ENCODE measurements around the gene POLL.

Gene POLL

DNA sequence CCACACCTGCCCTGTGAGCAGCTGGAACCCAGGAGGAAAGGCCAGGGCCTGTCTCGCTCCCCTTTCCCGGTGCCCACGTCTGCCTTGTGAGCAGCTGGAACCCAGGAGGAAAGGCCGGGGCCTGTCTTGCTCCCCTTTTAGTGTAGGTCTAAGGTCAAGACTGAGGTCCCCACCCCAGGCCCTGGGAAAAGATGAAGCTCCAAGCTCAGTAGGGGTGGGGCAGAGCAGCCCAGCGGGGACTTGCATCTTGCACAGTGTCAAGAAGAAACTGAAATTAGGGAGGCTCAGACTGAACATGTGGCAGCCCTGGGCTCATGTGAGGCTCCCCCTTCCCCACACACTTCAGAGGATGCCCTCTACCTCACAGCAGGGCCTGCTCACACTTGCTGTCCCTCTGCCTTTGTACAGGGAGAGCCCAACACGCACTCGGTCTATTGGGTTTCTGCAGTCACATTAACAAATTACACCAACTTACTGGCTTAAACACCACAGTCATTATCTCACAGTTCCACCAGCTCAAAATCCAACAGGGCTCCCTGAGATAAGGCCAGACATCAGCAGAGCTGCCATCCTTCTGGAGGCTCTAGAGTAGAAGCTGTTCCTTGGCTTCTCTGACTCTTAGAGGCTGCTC lies 12.4 kb downstream of the POLL start:
- TF ChIP-seq, protein P1, sequence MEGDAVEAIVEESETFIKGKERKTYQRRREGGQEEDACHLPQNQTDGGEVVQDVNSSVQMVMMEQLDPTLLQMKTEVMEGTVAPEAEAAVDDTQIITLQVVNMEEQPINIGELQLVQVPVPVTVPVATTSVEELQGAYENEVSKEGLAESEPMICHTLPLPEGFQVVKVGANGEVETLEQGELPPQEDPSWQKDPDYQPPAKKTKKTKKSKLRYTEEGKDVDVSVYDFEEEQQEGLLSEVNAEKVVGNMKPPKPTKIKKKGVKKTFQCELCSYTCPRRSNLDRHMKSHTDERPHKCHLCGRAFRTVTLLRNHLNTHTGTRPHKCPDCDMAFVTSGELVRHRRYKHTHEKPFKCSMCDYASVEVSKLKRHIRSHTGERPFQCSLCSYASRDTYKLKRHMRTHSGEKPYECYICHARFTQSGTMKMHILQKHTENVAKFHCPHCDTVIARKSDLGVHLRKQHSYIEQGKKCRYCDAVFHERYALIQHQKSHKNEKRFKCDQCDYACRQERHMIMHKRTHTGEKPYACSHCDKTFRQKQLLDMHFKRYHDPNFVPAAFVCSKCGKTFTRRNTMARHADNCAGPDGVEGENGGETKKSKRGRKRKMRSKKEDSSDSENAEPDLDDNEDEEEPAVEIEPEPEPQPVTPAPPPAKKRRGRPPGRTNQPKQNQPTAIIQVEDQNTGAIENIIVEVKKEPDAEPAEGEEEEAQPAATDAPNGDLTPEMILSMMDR (IDR thresholded peaks at IDR 0.05; ENCODE audit: control extremely low read depth, extremely low read depth, low read depth, missing control alignments), result no peak
- ChIA-PET CTCF (interaction anchor here (1.2 to 2.9 kb wide), 3 partner anchors 10 to 362 kb away, joined by 3 to 10 read pairs (median 4); no protein-coding TSS in a partner anchor), POLR2A (no interaction called here)
- no peak for DNase-seq (ENCODE audit: extremely low spot score)

DNA sequence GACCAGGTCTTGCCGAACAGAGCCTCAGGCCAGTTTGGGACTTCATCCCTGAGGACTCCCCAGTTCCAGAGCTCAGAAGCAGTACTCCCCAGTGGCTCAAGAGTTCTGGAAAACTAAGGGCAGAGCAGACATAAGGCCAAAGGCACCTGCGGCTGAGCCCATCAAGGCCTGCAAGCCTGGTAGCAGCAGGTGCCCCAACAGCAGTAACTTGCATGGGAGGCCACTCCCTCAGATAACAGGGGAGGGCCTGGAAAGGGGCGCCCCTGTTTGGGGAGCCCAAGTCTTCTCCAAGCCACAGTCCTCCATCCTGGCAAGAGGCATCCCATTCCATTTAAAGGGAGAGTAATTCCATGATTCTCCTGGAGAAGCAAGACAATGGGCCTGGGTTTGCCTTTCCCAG lies 13.0 kb downstream of the POLL start:
- TF ChIP-seq, protein P1 (IDR thresholded peaks at IDR 0.05; ENCODE audit: control extremely low read depth, extremely low read depth, low read depth, missing control alignments), result no peak
- ChIA-PET CTCF (interaction anchor here (2.9 kb wide), 1 partner anchor 361 kb away, joined by 10 read pairs; no protein-coding TSS in a partner anchor), POLR2A (no interaction called here)
- DNase-seq (ENCODE audit: extremely low spot score), result no peak

DNA sequence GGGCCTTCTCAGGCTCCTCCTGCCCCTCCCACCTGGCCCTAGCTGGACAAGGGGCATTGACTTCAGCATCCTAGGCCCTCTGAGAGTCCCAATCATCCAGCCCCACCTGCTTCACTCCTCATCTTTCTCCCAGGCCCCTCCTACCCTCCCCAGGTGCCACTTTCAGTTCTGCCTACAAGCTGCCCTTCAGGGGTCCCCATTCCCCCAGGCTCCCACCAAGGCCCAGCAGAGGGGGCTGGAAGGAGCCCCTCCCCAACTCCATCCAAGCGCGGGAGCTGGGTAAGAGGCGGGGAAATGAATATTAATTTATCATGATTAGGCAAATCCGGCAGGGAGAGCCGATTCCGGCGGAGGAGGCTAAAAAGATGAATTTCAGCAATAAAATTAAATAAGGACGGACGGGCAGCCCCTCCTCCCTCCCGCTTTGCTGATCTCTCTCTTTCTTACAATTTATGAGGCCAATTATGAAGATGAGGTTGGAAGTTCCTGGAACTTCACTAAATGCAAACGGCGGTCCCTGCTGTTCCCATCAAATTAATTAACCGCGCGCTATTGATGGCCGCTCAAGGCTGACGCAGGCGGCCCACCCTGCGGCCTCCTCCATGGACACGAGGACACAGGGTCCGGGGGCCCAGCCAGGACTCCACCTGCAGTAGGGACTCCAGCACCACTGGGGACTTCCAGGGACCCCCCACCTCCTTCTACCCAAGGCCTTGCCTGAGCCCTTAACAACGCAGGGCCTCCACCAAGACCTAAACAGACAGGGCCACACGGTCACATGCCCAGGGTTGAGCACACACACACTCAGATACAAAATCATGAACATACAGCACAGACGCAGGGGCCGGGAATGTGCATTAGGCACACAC lies 13.9 kb downstream of the POLL start:
- no peak for DNase-seq (ENCODE audit: extremely low spot score)
- TF ChIP-seq, protein P1 (IDR thresholded peaks at IDR 0.05; ENCODE audit: control extremely low read depth, extremely low read depth, low read depth, missing control alignments), result no peak
- ChIA-PET POLR2A (no interaction called here), CTCF (interaction anchor here (7.0 to 7.1 kb wide), 2 partner anchors 10 to 359 kb away, joined by 103 to 116 read pairs; partner anchors contain the start of genes DPCD and POLL)

DNA sequence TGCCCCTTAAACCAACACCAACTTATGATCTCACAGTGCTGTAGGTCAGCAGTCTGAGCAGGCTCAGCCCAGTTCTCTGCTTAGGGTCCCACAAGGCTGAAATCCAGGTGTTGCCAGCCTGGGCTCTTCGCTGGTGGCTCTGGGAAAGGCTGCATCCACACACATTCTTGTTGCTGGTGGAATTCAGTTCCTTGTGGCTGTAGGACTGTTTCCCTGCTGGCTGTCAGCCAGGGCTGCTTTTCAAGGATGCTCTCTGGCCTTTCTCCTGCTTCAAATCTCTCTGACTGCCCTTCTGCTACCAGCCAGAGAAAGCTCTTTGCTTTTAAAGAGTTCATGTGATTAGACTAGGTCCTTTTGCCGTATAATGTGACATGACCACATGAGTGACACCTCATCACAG lies 15.3 kb downstream of the POLL start:
- CTCF ChIA-PET, result interaction anchor here (0.7 to 7.1 kb wide), 3 partner anchors 11 to 358 kb away, joined by 3 to 116 read pairs (median 103); partner anchors contain the start of genes DPCD and POLL
- no peak for DNase-seq (ENCODE audit: extremely low spot score)
- TF ChIP-seq, protein P1 (IDR thresholded peaks at IDR 0.05; ENCODE audit: control extremely low read depth, extremely low read depth, low read depth, missing control alignments), result no peak
- POLR2A ChIA-PET, result no interaction called here

DNA sequence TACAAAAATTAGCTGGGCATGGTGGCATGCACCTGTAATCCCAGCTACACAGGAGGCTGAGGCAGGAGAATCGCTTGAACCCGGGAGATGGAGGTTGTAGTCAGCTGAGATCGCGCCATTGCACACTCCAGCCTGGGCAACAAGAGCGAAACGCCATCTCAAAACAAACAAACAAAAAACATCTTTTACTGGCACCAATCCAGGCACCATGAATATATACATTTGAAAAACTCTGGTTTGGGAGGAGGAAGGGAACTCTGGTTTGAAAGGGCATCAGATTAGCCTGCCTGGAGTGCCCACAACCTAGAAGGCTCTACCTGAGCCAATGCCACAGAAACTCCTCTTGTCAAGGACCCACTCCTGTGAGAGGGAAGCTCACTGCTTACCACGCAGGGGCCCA lies 15.9 kb downstream of the POLL start:
- ChIA-PET CTCF (interaction anchor here (0.7 to 7.1 kb wide), 8 partner anchors 12 to 357 kb away, joined by 3 to 116 read pairs (median 16); partner anchors contain the start of genes DPCD and POLL), POLR2A (no interaction called here)
- TF ChIP-seq, protein P1 (IDR thresholded peaks at IDR 0.05; ENCODE audit: control extremely low read depth, extremely low read depth, low read depth, missing control alignments), result no peak
- no peak for DNase-seq (ENCODE audit: extremely low spot score)

DNA sequence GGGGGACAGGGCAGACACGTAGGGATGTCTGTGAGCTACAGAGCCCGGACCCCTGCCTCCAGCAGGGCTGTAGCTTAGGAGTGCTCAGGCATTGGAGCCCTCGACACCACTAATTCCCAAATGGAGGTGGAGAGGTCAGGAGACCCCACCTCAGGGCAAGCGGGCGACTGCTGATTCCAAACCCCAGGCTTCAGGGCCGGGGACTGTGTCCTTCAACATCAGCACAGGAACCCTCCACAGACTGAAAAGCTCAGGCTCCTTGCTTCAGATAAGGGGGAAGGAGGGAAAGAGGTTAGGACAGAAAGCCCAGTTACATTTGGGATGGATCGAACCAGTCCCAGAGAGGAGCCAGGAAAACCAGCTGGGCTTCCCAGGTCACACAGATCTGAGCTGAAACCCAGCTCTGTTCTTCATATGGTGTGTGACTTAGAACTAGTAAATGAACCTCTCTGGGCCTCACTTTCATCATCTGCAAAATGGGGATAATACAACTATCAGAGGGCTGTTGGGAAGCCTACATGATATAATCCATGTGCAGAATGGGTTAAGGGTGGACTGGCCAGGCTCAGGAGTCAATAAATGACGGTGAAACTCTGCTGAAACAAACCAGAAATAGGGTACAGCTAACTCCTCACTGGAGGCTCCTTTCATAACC lies 16.7 kb downstream of the POLL start:
- TF ChIP-seq, protein P1 (IDR thresholded peaks at IDR 0.05; ENCODE audit: control extremely low read depth, extremely low read depth, low read depth, missing control alignments), result no peak
- ChIA-PET POLR2A (no interaction called here), CTCF (interaction anchor here (0.6 to 7.1 kb wide), 31 partner anchors 11 to 528 kb away, joined by 3 to 116 read pairs (median 6); partner anchors contain the start of genes DPCD and POLL)
- DNase-seq (ENCODE audit: extremely low spot score), result no peak

Data from GM10248 (cell line).